Kidney glomerular epithelial cell (primary cell): Measurements from ENCODE around the gene ERO1B.
A peak's percentile ranks its signal among the peaks of the same experiment; 100 is the strongest.
"Not testable (repeated sequence)": the region's sequence is repeated elsewhere in the genome, so short reads cannot be mapped to it uniquely, and the experiment has no call there.

ENCODE experiments used
- DNase-seq: peaks from one replicate; lab custom pipeline; 2025; lab: John Stamatoyannopoulos, UW

ERO1B gene, protein sequence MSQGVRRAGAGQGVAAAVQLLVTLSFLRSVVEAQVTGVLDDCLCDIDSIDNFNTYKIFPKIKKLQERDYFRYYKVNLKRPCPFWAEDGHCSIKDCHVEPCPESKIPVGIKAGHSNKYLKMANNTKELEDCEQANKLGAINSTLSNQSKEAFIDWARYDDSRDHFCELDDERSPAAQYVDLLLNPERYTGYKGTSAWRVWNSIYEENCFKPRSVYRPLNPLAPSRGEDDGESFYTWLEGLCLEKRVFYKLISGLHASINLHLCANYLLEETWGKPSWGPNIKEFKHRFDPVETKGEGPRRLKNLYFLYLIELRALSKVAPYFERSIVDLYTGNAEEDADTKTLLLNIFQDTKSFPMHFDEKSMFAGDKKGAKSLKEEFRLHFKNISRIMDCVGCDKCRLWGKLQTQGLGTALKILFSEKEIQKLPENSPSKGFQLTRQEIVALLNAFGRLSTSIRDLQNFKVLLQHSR

GRCh38 chr1:236281654-236282424 is at the start of gene ERO1B:
Gene ERO1B, minus strand, starts transcription at chr1:236281958. Its CDS starts 175 bp downstream, at chr1:236281783.
- DNase-seq: peak; percentile 88

- DNase-seq: not testable (repeated sequence)
Observed at GRCh38 chr1:236331412-236331811, 49.7 kb upstream of the ERO1B start.

- DNase-seq: no peak
Observed at GRCh38 chr1:236326432-236326831, 44.7 kb upstream of the ERO1B start.

GRCh38 chr1:236325567-236325966 is 43.8 kb upstream of the ERO1B start:
- DNase-seq: no peak

DNA sequence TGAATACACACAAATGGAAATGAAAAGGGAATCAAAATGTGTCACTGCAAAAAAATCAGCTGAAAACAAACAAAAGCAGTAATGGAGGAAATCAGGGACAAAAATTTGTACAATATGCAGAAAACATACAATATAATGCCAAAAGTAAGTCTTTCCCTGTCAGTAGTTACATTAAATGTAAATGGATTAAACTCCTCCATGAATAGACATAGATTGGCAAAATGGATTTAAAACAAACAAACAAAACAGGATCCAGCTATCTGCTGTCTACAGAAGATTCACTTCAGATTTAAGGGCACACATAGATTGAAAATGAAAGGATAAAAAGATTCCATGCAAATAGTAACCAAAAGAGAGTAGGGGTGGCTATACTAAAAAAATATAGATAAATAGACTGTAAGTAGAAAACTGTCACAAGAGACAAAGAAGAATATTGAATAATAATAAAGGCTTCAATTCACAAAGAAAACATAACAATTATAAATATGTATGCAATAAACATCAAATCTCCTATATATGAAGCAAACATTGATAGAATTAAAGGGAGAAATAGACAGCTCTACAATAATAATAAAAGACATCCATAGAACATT is 42.2 kb upstream of the ERO1B start:
- no peak for DNase-seq

DNA sequence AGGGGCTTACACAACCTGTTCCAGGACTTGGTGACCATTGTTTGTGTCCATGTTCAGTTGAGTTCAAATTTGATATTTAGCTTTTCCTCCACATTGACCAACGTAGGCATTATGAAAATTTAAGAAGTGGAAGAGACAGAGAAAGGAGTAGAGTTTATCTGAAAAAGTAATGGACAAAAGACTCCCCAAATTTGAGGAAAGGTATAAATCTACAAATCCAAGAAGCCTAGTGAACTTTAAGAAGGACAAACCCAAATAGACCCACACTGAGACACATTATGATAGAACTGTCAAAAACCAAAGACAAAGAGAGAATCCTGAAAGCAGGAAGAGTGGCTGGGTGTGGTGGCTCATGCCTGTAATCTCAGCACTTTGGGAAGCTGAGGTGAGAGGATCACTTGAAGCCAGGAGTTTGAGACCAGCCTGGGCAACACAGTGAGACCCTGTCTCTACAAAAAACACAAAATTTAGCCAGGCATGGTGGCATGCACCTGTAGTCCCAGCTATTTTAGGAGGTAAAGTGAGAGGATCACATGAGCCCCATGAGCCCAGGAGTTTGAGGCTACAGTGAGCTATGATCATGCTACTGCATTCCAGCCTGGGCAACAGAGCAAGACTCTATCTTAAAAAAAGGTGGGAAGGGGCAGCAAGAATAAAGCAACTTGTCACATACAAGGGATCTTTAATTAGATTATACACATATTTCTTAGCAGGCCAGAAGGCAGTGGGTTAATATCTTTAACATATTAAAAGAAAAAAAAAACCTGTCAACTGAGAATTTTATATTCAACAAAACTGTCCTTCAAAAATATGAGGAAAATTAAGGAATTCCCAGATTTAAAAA is 41.0 kb upstream of the ERO1B start:
- no peak for DNase-seq

GRCh38 chr1:236321101-236321500 is 39.3 kb upstream of the ERO1B start:
- DNase-seq: no peak

- no peak for DNase-seq
Observed at GRCh38 chr1:236320671-236321070, 38.9 kb upstream of the ERO1B start.

- no peak for DNase-seq
Observed at GRCh38 chr1:236320214-236320613, 38.5 kb upstream of the ERO1B start.

DNA sequence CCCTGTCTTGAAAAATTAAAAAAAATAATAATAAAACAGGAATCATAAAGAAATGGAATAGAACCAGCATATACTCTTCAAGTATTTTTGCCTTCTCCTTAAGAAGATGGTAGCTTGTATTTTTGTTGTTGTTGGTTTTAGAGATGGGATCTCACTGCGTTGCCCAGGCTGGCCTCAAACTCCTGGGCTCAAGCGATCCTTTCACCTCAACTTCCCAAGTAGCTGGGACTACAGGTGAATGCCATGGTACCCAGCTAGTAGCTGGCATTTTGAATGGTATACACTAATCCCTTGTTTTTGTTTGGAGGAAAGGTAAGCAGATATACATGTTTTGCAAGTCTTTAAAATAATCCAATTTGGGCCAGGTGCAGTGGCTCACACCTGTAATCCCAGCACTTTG is 34.7 kb upstream of the ERO1B start:
- no peak for DNase-seq

DNA sequence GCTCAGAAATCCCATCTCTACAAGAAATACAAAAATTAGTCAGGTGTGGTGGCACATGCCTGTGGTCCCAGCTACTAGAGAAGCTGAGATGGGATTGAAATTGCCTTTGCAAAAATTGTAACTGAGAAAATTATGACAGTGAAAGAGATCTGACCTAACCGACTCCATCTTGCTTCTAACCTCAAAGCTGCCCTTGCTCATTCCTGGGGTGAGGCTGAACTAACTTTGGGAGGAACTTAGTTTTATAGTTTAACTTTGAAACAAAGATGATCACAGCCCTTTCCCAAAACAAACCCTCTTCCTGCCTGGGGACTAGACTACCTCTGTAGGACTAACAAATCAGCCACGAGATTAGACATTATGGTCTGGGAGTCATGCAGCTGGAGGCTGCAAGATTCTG is 33.8 kb upstream of the ERO1B start:
- DNase-seq: no peak

- DNase-seq: no peak
Observed at GRCh38 chr1:236315092-236315491, 33.3 kb upstream of the ERO1B start.

- not testable (repeated sequence) for DNase-seq
Observed at GRCh38 chr1:236314050-236314449, 32.3 kb upstream of the ERO1B start.

- no peak for DNase-seq
Observed at GRCh38 chr1:236313427-236313826, 31.7 kb upstream of the ERO1B start.

DNA sequence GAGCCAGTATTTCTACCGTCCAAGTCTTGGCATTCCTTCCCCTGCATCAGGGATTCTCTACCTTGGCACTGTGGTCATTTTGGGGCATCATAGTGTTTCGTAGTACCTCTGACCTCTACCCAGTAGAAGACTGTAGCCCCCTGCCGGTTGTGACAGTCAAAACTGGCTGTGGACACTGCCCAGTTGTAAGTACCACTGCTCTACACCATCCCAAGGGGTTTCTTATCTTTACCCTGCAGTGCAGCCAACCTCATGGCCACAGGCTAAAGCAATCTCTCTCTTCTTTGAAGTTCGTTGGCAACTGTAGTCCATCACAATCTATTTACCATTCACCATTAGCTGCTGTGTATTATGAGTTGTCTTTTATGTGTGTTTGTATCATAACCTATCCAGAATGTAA is 29.3 kb upstream of the ERO1B start:
- DNase-seq: no peak

GRCh38 chr1:236308827-236309226 is 27.1 kb upstream of the ERO1B start:
- no peak for DNase-seq

DNA sequence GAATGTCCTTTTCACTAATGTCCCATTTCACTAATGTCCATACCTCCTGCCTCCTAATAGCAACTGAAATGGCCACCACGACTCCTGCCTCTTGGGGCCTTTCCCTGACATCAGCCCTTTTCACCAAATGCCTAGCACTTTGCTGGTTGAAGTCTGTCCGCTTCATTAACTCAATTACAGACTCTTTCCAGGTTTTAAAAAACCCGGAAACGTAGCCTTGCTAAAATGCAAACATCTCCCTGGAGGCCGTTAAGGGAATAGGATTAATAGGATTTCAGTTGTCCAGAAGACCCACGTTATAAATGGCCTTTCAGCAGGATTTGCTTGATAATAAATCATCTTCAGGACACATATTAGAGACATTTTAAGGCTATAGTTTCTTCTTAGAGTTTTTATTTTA is 25.7 kb upstream of the ERO1B start:
- no peak for DNase-seq

- DNase-seq: no peak
Observed at GRCh38 chr1:236304682-236305081, 22.9 kb upstream of the ERO1B start.

- DNase-seq: no peak
Observed at GRCh38 chr1:236303675-236304074, 21.9 kb upstream of the ERO1B start.

DNA sequence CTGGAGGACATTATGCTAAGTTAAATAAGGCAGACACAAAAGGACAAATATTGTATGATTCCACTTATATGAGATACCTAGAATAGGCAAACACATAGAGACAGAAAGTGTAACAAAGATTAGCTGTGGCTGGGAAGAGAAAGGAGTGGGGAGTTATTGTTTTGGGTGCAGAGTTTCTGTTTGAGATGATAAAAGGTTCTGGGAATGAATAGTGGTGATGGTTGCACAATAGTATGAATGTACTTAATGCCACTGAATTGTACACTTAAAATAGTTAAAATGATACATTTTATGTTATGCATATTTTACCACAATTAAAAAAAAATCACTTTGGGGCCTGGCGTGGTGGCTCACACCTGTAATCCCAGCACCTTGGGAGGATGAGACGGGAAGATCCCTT is 21.2 kb upstream of the ERO1B start:
- DNase-seq: no peak

DNA sequence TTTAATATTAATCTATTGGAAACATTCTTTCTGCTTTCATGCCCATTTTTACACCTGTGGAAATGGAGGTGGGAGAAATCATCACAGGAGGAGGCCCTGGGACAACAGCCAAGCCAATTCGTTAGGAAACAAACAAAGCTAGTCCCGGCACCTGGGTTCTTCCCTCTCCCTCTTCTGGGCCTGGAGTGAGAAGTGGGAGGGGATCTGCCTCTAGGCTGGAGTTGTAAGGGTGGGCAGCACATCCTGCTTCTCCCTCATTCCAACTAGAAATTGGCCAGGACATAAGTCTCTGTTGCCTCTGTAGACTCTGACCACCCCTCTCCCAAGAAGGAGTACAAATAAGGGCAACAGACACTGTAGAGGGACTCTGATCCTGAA is 20.2 kb upstream of the ERO1B start:
- DNase-seq: no peak
